Glutamatergic neuron (in vitro differentiated cells): Measurements from ENCODE around the gene TMEM154. TPM values are rescaled to one million over a fixed set of nuclear protein-coding genes. Genes with fewer than 3 reads are reported as not detected.

ENCODE experiments used
- DNase-seq: peaks from one replicate; pipeline ENCODE4 v3.0.0; 2022
- H3K27ac Mint-ChIP-seq: one replicate; pipeline ENCODE4 v1.8.0; 2020; ENCODE audit warnings: mild to moderate bottlenecking, mixed read lengths, inconsistent platforms; ENCODE audit not compliant: unreplicated experiment
- H3K27me3 Mint-ChIP-seq: one replicate; pipeline ENCODE4 v1.8.0; 2020; ENCODE audit warnings: mild to moderate bottlenecking, moderate library complexity, mixed read lengths, inconsistent platforms; ENCODE audit not compliant: unreplicated experiment
- H3K36me3 Mint-ChIP-seq: one replicate; pipeline ENCODE4 v1.8.0; 2020; ENCODE audit warnings: mild to moderate bottlenecking, mixed read lengths, inconsistent platforms; ENCODE audit not compliant: unreplicated experiment
- H3K4me1 Mint-ChIP-seq: one replicate; pipeline ENCODE4 v1.8.0; 2020; ENCODE audit warnings: mild to moderate bottlenecking, low read depth, mixed read lengths, inconsistent platforms; ENCODE audit not compliant: unreplicated experiment
- H3K4me3 Mint-ChIP-seq: one replicate; pipeline ENCODE4 v1.8.0; 2020; ENCODE audit warnings: mild to moderate bottlenecking, mixed read lengths, inconsistent platforms; ENCODE audit not compliant: unreplicated experiment
- H3K9me3 Mint-ChIP-seq: one replicate; pipeline ENCODE4 v1.8.0; 2020; ENCODE audit warnings: mild to moderate bottlenecking, moderate library complexity, mixed read lengths, inconsistent platforms; ENCODE audit not compliant: unreplicated experiment
- CTCF ChIP-seq: fragments of 200-600 bp; sonication (generic); IDR thresholded peaks from one replicate; pipeline ENCODE4 v1.5.0; 2021; ENCODE audit not compliant: partially characterized antibody, unreplicated experiment
- total RNA-seq: library from RNA; stranded (reverse); fragmentation: NEBNext Ultra II Directional; extraction: Animal tissue kit (Norgen Biotek cat#: 25700); gene quantifications from one replicate; pipeline ENCODE4 v1.2.1, GENCODE V29; 2021; ENCODE audit not compliant: unreplicated experiment

Gene TMEM154
- total RNA-seq, 1 donor from 2014 or later, result 0.22 TPM

DNA sequence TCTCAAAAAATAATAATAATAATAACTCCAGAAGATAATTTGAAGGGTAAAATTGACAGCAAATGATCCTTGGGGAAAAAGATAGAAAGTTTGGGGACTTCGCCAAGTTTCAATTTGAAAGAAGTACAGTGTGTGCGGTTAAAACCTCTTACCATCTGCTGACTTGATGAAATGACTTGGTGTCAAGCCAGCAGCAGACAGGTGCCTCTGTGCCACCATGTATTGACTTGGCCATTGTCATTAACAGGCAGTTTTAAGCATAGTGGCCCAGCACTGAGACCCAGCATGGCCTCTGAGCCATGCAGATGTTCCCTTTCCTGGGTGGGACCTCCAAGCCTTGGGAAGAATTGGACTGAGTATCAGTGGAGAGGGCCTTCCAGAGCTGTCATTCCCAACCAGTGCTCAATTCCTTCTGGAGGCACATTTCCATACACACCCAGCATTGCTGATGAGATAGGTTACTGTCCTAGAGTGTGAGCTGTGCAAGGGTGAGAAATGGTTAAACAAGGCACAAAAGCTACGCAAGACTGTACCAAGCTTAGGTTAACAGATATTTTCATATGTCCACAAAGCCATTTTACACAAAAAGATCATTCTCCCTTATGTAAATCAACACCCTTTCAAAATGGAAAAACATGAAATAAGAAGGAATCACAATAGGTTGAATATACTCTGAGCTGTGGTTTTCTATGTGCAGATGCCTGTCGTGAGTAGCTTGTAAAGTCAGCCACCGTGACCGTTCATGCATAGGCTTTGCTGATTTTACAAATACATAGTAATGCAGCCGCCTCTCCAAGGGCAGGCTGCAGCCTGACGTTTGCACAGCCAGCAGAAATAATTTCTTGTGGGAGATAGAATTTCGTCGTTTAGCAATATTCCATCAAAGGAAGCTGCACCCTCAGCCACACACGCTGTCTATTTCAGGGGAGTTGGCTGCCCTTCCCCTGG lies 84.5 kb downstream of the TMEM154 start:
- H3K4me3 Mint-ChIP-seq, result no peak overlapping the region
- no peak for DNase-seq
- H3K4me1 Mint-ChIP-seq, result peaks cover 25% of the 10 kb centered on the region
- H3K27ac Mint-ChIP-seq, result no peak overlapping the region
- H3K9me3 Mint-ChIP-seq, result peaks cover 3% of the 10 kb centered on the region
- H3K36me3 Mint-ChIP-seq, result no peaks in the 10 kb centered on the region
- H3K27me3 Mint-ChIP-seq, result peaks cover 5% of the 10 kb centered on the region
- TF ChIP-seq CTCF, result no peak

DNA sequence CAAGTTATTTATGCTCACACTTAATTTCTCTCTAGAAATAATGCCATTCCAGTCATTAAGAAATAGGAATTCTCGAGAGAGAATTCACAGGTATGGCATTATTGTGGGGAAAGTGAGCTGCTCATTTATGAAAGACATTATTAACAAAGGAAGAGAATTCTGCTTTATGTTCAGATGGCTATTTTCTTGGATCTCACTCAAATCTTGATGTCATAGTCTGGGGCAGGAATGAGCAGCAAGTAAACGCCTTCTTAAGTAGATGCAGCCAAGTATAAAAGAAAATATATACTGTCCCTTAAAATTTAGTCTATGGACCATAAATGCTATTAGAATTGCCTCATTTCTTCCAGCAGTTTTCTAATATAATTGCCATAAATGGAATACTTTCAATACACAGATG lies 85.7 kb downstream of the TMEM154 start:
- no peak for DNase-seq
- Mint-ChIP-seq H3K27ac (no peak overlapping the region), H3K27me3 (peaks cover 5% of the 10 kb centered on the region), H3K9me3 (peaks cover 3% of the 10 kb centered on the region), H3K36me3 (no peaks in the 10 kb centered on the region), H3K4me1 (peaks cover 31% of the 10 kb centered on the region), H3K4me3 (no peak overlapping the region)
- TF ChIP-seq CTCF, result no peak

- Mint-ChIP-seq H3K4me1 (peaks cover 31% of the 10 kb centered on the region), H3K4me3 (peak overlapping the region; percentile 82), H3K27me3 (peaks cover 7% of the 10 kb centered on the region), H3K36me3 (peaks cover 1% of the 10 kb centered on the region), H3K9me3 (peaks cover 2% of the 10 kb centered on the region), H3K27ac (no peak overlapping the region)
- DNase-seq, result no peak
- TF ChIP-seq CTCF, result no peak
Measured at GRCh38 chr4:152591876-152592275, 87.9 kb downstream of the TMEM154 start.

DNA sequence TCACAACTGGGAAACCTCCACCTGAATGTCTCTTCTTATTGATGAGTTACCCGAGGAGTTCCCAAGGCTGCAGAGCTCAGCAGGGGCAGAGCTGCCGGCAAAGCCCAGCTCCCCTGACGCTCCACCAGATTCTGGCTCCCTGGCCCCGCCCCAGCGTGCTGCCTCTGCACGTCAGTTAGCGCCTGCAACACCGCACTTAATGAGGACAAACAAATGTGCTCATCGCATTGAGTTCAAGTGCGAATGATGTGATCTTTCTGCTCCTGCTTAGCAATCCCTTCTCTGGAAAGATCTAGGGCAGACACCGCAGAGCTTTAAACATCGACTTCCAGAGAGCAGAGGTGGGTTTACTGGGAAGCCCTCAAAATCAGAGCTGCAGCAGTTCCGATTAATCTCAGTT lies 88.4 kb downstream of the TMEM154 start:
- TF ChIP-seq CTCF, result no peak
- DNase-seq, result peak; percentile 80
- peak overlapping the region; percentile 82 for H3K4me3 Mint-ChIP-seq
- H3K9me3 Mint-ChIP-seq, result peaks cover 2% of the 10 kb centered on the region
- H3K27me3 Mint-ChIP-seq, result peaks cover 5% of the 10 kb centered on the region
- peaks cover 6% of the 10 kb centered on the region for H3K36me3 Mint-ChIP-seq
- H3K27ac Mint-ChIP-seq, result no peak overlapping the region
- H3K4me1 Mint-ChIP-seq, result peaks cover 31% of the 10 kb centered on the region
